ENCODE data around the gene SLIT3.

The SLIT3 gene

GRCh38 chr5:168992687-168993086 lies 308.3 kb downstream of the SLIT3 start:
- DNase-seq (ENCODE audit: low read depth in 3 of 3): no peak

DNA sequence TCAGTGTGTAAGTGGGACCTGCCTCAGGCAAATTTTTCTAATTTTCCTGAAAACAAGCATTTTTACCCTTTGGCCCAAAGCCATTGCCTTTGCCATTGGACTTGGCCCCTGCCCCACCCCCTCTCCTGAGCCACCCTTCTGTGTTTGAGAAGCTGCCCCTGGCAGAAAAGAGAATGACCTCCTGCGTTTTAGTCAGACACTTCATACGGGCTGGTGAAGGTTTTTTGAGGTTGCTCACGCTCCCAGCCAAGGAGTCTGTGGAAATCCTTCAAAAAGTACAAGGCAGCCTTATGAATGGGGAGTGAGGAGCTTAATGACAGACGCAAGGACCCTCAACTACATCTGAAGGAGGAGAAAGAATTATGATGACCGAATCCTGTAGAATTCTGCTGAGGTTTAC lies 308.9 kb downstream of the SLIT3 start:
- no peak for DNase-seq (ENCODE audit: low read depth in 3 of 3)

- no peak for DNase-seq (ENCODE audit: low read depth in 3 of 3)
Observed at GRCh38 chr5:168991311-168991710, 309.6 kb downstream of the SLIT3 start.

DNA sequence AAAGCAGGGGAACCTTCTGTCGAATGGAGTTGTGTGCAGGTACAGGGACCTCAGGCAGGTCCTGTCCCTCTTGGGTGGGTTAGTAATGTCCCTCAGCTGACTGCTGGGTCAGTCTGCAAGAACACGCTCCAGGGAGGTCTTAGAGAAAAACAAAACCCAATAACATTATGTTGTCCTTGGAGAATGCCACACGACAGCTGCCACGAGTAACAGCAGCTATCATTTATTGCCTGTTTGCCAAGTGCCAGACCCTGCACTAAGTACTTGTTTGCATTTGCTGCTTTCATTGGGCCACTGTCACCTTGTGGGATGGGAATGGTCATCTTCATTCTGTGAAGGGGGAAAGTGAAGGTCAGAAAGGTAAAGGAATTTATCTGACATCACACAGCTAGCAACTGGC lies 310.3 kb downstream of the SLIT3 start:
- no peak for DNase-seq (ENCODE audit: low read depth in 3 of 3)

DNA sequence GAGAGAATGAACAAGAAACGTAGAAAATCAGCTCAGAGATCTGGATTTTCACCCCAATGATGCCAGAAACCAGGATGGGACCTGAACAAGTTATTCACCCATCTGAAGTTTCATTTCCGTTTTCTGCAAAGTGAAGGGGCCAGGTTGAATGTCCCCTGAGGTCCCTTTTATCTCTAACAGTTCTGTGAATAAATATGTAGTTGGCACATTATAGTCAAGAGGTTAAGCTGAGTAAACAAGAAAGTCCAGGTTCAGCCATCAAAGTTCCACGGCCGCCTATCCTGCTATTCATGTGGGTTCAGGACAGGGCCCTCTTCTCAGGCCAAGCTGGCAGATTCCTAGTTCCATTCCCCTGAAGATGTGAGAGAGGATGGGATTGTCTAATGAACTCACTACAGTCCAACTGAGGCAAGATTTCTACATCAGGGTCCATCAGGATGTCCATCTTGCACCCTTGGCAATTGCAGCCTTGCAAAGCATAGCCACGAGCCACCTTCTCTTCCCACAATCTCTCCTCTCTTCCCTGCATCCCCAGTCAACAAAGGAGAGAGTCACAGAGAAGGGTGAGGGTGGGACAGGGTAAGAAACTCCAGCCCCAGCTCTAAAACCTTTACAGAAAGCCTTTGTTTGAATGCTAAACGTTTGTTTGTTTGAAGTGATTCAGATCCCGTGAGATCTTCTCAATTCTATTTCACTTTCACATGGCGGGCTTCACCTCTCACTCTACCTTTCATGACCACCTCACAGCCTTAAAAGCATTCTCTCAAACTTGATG lies 311.0 kb downstream of the SLIT3 start:
- DNase-seq (ENCODE audit: low read depth in 3 of 3): no peak

GRCh38 chr5:168988699-168989098 lies 312.2 kb downstream of the SLIT3 start:
- no peak for DNase-seq (ENCODE audit: low read depth in 3 of 3)

GRCh38 chr5:168987543-168988300 lies 313.2 kb downstream of the SLIT3 start:
- peak in 2 of 3 experiments; percentile 21 to 32 for DNase-seq (ENCODE audit: low read depth in 3 of 3)

DNA sequence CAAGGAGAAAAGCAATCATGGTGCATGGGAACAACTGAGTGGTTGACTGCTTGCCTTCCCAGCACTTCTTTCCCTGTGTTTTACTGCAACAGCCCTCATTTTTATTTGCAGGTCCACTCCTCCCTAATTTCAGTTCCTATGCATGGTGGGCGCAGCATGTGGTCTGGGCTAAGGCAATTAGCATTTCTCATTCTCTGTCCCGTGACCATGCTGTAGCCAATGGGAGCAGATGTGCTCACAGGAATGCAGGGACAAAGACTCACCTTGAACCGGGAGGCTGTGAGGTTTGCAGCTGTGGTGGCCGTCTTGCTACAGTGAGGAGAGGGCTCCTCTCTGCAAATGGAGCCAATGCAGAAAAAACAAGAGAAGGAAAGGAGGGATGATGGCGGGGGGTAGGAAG lies 315.5 kb downstream of the SLIT3 start:
- no peak for DNase-seq (ENCODE audit: low read depth in 3 of 3)

GRCh38 chr5:168984135-168984675 lies 316.7 kb downstream of the SLIT3 start:
- DNase-seq (ENCODE audit: low read depth in 3 of 3): no peak

DNA sequence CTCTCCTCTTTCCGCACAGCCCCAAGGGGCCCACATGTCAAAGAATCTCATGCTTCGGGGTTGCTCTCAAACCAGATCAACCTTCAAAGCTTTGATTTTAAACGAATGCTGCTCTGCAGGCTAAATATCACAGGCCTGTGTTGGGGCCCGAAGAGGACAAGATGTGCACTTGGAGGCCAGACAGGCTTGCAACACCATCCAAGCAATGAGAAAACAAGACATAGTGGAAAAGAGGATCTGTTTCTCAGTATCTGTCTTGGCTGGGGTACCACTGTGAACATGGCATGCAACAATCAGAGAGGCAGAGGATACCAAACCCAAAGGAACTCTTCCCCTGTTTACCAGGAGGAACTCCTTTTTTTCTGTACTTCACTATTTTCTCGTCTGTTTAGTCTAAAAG lies 321.8 kb downstream of the SLIT3 start:
- no peak for DNase-seq (ENCODE audit: low read depth in 3 of 3)

GRCh38 chr5:168978500-168978899 lies 322.4 kb downstream of the SLIT3 start:
- DNase-seq (ENCODE audit: low read depth in 3 of 3): no peak

DNA sequence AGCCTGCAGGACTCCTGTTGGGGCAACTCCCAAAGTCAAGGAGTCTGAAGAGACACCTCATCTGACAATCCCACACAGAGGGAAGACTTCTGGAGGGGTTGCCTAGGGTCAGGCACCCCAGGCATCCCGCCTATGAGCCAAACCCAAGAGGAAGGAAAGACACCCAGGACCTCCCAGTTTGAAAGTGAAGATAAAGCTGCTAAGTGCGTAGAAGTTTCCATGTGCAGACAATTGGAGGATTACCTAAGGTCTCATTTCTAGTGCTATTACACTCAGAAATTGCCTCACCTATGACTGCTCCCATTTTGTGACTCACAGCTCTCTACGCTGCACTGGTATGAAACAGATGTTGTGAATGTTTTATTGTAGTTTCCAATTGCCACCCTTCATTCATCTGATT lies 322.9 kb downstream of the SLIT3 start:
- DNase-seq (ENCODE audit: low read depth in 3 of 3): no peak

- DNase-seq (ENCODE audit: low read depth in 3 of 3): no peak
Observed at GRCh38 chr5:168976311-168976970, 324.5 kb downstream of the SLIT3 start.

DNA sequence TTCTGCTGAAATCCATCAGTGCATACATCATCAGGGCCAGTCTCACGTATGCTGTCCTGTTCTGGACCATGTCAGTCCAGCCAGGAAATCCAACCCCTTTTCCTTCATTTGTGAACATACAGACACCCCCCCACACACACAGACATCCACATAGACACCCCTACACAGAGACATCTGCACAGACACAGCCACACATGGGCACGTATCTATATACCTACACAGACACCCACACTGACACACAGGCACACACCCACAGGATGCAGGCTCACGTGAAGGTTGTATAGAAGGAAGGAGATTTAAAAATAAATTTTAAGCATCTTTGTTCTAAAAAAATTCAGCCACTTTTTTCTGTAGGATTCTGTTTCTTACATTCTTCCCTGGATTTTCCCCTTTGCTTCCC lies 325.6 kb downstream of the SLIT3 start:
- DNase-seq (ENCODE audit: low read depth in 3 of 3): no peak

- DNase-seq (ENCODE audit: low read depth in 3 of 3): no peak
Observed at GRCh38 chr5:168974082-168974481, 326.9 kb downstream of the SLIT3 start.

DNA sequence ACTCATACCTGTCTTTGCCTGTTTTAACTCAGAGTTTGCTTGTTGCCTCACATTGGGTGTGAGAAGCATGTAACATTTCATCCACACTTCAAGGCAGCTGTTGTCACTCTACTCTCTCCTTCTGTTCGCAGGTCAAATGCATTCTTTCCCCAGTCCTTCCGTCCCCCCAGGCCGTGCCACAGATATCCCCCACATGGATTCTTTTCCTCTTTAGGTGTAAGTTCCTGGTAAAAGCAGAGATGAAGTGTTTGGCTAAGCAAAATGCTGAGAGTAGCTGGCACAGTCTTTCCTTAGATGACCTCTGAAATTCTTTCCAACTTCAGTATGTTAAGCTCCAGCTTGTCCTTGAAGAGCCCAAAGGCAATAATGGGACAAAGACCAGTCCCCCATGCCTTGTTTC lies 328.2 kb downstream of the SLIT3 start:
- DNase-seq (ENCODE audit: low read depth in 3 of 3): no peak

GRCh38 chr5:168971100-168971499 lies 329.8 kb downstream of the SLIT3 start:
- DNase-seq (ENCODE audit: low read depth in 3 of 3): no peak

DNA sequence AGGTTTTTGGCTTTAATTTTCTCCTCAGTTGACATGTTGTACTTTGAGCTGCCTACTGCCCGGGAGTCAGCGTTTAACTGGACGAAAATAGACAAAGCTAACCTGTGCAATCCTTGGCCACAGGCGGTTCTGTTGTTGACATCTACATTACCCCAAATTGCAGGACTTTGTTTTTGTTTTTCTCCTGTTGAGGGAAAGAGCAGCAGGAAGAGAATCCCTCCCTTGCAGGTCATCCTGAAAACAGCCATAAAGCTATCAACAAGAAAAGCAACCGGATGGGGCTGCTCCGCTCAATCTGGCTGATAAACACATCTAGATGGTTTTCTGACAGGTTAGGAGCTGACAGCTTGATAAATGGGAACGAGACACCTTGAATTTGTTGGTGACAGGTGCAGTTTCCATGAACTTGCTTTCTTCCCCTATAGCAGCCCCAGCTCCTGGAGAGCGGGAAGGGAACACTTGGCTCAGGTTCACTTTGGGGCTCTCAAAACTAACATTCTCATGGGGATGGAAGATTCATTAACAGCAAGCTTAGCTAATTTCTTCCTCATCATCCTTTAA lies 331.5 kb downstream of the SLIT3 start:
- no peak for DNase-seq (ENCODE audit: low read depth in 3 of 3)

GRCh38 chr5:168967882-168968620 lies 332.9 kb downstream of the SLIT3 start:
- DNase-seq (ENCODE audit: low read depth in 3 of 3): no peak

GRCh38 chr5:168965638-168966037 lies 335.3 kb downstream of the SLIT3 start:
- no peak for DNase-seq (ENCODE audit: low read depth in 3 of 3)

GRCh38 chr5:168964182-168964581 lies 336.8 kb downstream of the SLIT3 start:
- no peak for DNase-seq (ENCODE audit: low read depth in 3 of 3)

Data from stimulated activated CD4-positive, alpha-beta T cell treated with anti-CD3 and anti-CD28 coated beads, TNF-alpha, amount 100 ng/mL, for 4 hours (primary cell).